GM12864 (cell line): Measurements from ENCODE around the gene GH1.

Experiments used
- DNase-seq: peaks from one replicate; pipeline ENCODE4 v3.0.0-alpha.2; 2011; ENCODE audit warnings: low read depth
- H3K4me3 ChIP-seq: 2 replicates; pipeline ENCODE4 v1.5.1; 2011; ENCODE audit warnings: mild to moderate bottlenecking, low read depth, low read length, control low read depth
- TF ChIP-seq, protein P1 (sequence below): IDR thresholded peaks from 2 replicates; pipeline ENCODE4 v1.5.1; 2011; ENCODE audit warnings: low read depth, mild to moderate bottlenecking, moderate library complexity, low read length, control low read depth, inconsistent platforms; ENCODE audit errors: missing control alignments

Gene GH1

DNA sequence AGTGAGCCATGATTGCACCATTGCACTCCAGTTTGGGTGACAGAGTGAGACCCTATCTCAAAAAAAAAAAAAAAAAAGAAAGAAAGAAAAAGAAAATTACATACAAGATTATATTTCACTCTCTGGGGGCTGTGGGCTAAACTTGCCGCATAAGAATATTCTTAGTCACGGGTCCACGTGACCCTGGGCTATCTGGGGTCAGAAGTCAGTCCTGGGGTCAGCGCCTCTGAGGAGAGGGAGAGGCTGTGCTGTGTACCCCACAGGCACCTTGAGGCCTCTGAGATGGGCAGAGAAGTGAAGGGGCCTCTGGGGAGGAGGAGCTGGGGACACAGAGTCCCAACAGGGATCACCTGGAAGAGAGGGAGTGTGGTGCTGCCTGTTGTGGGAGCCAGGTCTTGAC, 19.3 kb upstream of the GH1 start:
- TF ChIP-seq, protein P1, sequence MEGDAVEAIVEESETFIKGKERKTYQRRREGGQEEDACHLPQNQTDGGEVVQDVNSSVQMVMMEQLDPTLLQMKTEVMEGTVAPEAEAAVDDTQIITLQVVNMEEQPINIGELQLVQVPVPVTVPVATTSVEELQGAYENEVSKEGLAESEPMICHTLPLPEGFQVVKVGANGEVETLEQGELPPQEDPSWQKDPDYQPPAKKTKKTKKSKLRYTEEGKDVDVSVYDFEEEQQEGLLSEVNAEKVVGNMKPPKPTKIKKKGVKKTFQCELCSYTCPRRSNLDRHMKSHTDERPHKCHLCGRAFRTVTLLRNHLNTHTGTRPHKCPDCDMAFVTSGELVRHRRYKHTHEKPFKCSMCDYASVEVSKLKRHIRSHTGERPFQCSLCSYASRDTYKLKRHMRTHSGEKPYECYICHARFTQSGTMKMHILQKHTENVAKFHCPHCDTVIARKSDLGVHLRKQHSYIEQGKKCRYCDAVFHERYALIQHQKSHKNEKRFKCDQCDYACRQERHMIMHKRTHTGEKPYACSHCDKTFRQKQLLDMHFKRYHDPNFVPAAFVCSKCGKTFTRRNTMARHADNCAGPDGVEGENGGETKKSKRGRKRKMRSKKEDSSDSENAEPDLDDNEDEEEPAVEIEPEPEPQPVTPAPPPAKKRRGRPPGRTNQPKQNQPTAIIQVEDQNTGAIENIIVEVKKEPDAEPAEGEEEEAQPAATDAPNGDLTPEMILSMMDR: no peak
- no peak overlapping the region for H3K4me3 ChIP-seq
- DNase-seq: no peak

DNA sequence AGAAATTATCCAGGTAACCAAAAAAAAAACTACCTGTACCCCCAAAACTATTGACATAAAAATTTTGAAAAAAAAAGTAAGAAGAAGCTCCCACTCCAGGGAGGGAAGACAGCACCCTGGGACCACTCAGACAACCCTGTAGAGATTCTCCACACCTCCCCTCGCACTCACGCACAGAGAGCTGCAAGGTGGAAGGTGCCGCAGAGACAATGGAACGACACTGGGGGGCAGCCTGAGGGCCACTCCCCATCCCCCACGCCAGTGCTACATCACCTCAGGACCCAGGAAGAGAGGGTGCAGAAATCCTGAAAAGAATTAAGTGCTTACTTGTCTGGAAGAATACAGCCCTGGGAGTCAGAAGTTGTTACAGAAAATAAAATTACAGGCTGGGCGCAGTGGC, 18.7 kb upstream of the GH1 start:
- TF ChIP-seq, protein P1: no peak
- H3K4me3 ChIP-seq: no peak overlapping the region
- DNase-seq: no peak

DNA sequence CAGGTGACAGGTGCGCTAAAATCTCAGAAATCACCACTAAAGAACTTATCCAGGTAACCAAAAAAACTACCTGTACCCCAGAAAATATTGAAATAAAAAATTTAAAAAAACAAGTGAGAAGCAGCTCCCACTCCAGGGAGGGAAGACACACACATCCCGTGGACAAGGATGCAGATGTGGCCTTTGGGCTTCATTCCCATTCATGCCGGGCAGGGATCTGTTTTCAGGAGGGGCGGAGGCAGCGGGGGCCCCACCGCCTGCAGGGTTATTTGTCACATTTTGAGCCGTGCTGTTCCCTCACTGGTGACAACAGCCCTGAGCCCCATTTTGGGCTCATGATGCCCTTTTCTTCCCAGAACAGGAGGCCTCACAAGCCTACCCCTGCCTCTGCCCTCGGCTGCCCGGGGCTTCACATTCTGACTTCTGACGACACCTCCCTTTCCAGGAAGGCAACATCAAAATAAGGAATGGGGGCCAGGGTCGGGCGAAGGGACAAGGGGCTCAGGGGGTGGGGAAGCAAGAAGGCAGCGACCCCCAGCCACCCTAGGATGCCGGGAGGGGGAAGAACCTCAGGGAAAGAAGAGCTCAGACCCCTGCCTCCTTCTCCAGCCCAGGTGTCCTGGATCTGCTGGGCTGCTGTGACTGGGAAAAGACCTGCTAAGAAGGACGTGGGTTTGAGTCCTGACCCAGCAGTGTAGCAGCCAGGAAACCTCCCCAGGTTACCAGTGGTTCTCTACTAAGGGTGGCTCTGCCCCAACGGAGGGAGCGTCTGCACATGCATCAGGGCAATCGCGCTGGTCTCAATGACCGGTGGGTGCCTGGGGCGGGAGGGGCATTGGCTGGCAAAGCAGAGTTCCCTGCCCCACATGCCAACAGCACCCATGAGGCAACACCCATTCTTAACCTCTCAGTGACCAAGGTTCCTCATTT, 15.8 kb upstream of the GH1 start:
- no peak for DNase-seq
- H3K4me3 ChIP-seq: no peak overlapping the region
- TF ChIP-seq, protein P1: no peak

DNA sequence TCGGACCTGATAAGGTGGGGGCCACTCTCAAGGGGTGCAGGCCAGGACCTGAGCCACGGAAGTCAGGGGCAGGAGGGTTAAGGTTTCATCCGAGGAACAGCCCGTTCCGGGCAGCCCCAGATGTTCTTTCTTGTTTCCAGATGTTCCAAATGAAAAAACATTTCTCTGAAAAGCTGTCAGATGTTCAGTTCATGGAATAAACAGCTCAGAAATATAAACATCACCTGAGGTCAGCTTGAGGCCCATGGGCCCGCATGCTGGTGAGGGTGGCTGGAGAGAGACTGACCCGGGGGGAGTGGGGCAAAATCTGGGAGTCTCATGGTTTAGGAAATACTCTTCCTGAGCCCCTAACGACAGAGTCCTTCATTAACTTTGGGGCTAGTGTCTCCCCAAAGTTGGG, 15.0 kb upstream of the GH1 start:
- H3K4me3 ChIP-seq: no peak overlapping the region
- no peak for DNase-seq
- TF ChIP-seq, protein P1: no peak

DNA sequence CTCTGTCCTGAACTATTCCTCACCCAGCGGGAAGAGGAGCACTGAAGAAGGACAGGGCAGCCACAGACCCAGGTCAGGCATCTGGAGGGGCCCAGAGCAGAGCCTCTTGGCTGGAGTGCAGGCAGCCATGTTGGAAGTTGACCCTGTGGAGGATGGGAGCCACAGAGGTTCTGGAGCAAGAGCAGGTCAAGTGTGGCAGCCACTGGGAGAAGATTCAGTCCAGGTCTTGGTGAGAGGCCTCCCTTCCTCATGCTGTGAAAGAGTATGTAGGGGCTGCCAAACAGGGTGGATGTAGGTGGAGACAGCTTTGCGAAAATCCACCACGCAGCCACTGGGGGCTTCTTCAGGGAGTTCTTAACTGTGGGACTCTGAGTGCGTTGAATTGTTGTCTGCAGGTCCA, 14.1 kb upstream of the GH1 start:
- DNase-seq: no peak
- TF ChIP-seq, protein P1: no peak
- peak overlapping the region; percentile 75 for H3K4me3 ChIP-seq

DNA sequence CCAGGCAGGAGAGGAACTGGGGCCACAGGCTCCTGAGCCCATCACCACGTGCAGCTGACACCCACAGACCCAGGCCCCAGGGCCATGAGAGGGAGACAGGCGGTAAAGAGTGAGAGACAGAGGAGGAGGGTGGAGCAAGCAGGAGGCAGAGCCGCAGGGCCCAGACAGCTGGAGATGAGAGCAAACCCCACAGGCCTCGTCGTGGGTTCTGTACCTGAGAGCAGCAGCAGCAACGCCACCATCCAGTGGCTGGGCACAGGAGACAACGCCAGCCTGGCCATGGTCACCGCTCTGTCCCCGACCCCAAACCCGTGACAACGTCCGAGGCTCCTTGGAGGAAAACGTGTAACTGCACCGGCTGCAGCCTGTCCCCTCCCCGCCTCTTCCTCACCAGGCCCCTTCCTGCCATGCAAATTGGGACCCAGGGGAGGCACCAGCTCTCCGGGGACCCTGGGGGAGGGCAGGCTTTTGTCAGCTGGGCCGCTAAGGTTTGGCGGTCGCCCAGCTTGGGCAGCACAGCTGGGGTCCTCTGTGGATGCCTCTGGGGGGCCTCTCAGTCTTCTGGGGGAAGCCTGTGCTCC, 13.4 kb upstream of the GH1 start, which contains the start of gene CD79B:
TSS of gene CD79B (minus strand) at position 351 of the 581 bp plus-strand sequence. CDS start at position 281, 70 bp downstream.
- TF ChIP-seq, protein P1: no peak
- peak; percentile 49 for DNase-seq
- H3K4me3 ChIP-seq: peak within 1 kb of the TSS; percentile 75
